Astrocyte (in vitro differentiated cells and primary cell): ENCODE measurements around the gene CCDC102A.

Experiments
- CTCF ChIP-seq: IDR thresholded peaks from 2 replicates; pipeline ENCODE4 v1.5.1; 2011; ENCODE audit warnings: low read depth, mild to moderate bottlenecking, inconsistent platforms, low read length, moderate library complexity; ENCODE audit not compliant: insufficient read depth
- EZH2 ChIP-seq: IDR thresholded peaks from 2 replicates; pipeline ENCODE4 v1.6.1; 2012; ENCODE audit warnings: mild to moderate bottlenecking, low read length, inconsistent platforms; ENCODE audit not compliant: insufficient read depth

GRCh38 chr16:57577214-57577613, 40.8 kb upstream of the CCDC102A start:
- TF ChIP-seq CTCF (no peak), EZH2 (no peak)
